GM21515 (cell line): Measurements from ENCODE around the gene MRPS2.
"Not testable (repeated sequence)": the region's sequence is repeated elsewhere in the genome, so short reads cannot be mapped to it uniquely, and the experiment has no call there.

Experiments
- ATAC-seq: cut with Tn5 transposase; IDR thresholded peaks from one replicate; pipeline ENCODE4 v1.9.1; 2021; ENCODE audit not compliant: unreplicated experiment

Gene MRPS2

DNA sequence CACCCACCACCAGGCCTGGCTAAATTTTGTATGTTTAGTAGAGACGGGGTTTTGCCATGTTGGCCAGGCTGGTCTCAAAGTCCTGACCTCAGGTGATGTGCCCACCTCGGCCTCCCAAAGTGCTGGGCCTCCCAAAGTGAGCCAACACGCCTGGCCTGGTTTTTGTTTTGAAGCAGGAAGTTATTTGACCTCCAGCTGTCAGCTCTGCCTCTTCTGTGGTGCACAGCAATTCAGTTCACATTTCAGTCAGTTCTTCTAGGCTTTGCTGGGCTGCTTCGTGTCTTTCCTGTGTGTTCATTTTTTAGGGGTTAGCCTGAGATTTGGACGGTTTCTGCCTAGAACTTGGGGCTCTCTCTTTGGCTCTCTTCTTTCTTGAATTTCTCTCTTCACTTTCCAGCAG, 29.7 kb downstream of the MRPS2 start:
- no peak for ATAC-seq

DNA sequence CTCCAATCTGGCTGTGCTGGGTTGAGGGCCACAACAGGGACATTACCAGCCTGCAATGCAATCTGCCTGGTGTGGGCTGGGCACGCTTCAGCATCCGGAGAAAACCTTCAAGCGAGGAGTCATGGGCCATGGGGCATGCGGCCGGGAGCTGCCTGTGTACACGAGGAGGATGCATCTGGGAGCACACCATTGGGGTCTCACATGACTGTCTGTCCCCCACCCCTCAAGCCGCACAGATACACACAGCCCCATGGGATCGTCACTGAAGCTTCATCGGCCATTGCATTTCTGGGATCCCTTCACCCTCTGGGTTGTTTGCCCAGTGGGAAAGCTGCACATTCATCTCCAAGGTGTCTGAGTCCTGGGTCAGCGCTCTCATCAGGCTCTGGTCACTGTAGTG, 30.6 kb downstream of the MRPS2 start:
- no peak for ATAC-seq

DNA sequence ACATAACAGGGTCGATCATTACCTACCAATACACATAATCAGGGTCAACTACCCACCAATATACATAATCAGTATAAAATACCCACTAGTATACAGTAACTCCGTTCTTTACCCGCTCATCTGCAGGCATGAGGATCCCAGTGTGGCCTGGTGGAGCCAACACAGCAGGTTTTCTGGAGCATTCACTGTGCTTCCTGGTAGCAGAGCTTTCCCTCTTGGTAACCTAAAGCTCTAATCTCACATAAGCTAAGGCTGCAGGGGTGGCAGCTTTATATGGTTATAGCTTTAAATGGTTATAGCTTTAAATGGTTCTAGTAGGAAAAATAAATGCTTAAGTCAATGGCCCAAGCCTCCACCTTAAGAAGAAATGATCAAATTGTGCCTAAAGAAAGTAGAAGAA, 32.6 kb downstream of the MRPS2 start:
- ATAC-seq, result no peak

DNA sequence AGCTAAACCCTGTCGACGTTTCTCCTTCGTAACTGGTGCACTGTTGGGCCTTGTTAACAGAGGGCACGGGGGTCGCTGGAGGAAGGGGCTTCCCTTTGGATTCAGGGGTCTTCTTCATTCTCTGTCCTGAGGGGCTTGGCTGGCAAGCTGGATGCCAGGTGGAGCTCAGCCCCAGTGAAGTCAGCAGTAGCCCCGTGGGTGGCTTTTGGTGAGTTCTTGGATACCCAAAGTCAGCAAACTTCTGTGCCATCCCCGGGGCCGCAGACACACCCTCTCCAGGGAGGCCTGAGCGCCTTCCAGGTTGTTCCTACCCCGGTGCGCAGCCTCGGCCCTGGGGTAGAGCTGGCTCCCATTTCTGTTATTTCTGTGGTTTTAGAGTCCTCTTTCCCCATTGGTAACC, 33.2 kb downstream of the MRPS2 start:
- no peak for ATAC-seq

DNA sequence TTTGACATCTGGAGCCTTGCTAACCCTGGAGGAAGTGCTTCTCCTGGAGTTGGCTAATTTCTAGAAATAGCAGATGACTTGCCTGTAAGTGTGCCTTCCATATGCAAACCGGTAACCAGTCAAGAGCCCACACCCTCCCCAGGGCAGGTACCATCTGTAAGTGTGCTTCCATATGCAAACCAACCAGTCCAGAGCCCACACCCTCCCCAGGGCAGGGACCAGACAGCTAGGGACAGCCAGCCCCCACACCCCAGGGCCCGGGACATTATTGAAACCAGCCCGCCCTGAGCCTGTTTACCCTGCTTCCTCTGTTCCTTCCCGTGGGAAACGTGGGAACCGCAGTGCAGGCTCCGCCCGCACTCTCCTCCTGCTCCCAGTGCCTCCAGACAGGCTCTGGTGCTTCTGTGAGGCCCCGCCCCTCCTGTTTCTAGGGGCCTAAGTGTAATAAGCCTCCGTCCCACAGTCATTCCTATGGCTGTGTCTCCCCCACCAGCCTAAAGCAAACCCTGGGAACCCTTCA, 33.8 kb downstream of the MRPS2 start:
- not testable (repeated sequence) for ATAC-seq

DNA sequence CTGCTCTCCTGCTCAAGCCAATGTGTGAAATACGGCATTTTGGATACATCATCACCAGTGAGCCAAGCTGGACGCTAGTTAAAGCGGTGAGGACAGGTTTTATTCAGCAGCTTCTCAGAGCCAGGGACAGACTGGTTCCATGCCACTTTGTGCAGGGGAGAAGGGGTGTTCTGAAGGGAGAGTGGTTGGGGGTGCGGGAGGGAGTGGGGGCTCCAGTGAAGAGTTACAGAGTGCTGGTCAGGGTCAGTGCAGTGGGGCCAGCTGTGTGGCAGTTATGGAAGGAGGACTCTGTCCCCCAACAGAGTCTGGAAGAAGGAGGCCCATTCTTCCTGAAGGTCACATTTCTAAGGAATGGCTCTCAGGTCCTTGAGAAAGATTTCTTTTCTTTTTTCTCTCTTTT, 34.3 kb downstream of the MRPS2 start:
- not testable (repeated sequence) for ATAC-seq

DNA sequence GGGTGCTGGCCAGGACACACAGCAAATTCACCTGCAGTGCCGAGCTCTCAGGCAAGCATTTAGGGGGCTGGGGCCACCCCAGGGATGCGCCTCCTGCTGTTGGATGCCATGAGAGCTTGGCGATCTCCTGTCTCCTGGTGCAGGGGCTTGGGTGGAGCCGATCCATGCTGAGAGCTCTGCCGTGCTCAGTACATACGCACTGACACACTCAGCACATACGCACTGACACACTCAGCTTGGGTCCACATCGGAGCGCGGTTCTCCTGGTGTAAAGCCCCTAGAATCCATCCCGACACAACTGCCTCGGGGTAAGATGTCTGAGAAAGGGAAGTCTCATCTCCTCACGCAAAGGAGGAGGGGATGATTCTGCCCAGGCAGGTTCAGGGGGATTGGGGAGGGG, 35.1 kb downstream of the MRPS2 start:
- not testable (repeated sequence) for ATAC-seq

DNA sequence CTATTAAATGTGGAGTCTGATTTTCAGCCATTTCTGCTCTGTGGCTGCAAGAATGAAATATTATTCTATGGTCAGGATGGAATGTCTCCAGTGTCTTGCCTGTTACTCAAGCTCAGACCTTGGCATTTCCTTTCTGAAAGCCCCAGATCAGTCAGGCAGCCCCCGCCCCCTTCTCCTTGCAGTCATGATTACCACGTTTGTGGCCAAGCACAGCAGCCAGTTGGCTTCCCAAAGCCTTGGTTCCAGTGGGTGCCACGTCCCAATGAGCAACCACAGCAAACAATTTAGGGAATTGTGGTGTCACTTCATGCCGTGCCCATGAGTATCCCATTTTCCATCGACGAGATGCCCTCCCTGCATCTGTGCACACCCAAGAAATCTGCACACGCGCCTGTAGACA, 35.7 kb downstream of the MRPS2 start:
- no peak for ATAC-seq

DNA sequence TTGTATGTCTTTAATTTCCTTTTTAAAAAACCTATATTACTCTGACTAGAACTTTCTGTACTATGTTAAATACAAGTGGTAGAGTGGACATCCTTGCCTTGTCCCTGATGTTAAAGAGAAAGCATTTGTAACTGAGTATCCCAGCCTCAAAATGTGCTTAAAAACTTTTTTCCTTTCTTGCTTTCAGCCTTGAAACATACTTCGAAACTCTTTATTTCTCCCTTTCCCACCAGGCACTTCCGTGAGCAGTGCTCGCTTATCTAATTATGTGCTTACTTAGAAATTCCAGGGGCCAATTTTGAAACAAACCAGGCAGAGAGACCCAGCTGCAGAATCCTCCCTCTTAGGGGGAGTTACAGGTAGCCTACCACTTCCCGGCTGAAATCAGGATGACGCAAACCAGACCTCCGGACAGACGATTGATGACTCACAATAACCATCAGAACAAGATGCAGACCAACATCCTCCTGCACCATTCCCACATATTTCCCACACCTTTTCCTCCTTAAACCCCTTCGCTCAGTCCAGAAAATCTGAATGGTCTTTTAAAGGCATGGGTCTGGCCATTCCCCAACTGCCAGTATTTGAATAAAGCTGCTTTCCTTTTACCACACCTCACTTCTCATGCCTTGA, 42.9 kb downstream of the MRPS2 start:
- not testable (repeated sequence) for ATAC-seq

DNA sequence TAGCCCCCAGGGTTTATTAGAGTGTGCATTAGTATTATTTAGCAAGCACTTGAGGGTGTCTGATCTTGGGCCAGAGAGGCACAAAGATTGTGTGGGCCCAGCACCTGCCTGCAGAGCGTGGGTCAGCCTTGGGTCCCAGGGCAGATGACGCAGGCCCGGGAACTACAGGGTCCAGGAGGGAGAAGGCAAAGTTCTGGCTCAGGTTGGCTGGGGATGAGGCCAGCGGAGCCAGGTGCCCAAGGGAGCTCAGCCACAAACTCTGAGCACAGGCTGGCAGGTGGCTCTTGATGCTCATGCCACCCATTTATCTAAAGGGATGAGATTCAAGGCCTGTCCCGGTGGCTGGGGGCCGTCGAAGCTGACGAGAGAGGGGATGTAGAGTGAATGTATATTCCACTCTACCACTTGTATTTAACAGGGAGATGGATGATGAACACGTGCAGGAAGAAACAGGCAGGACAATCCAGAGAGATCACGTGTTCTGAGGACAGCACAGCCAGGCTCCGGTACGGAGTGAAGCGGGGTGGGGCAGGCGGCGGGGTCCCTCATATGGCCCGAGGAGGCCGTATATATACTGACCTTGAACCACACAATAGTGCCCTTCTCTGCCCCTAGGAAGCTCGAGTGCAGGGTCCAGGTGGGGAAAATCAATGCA, 44.6 kb downstream of the MRPS2 start:
- ATAC-seq, result no peak

DNA sequence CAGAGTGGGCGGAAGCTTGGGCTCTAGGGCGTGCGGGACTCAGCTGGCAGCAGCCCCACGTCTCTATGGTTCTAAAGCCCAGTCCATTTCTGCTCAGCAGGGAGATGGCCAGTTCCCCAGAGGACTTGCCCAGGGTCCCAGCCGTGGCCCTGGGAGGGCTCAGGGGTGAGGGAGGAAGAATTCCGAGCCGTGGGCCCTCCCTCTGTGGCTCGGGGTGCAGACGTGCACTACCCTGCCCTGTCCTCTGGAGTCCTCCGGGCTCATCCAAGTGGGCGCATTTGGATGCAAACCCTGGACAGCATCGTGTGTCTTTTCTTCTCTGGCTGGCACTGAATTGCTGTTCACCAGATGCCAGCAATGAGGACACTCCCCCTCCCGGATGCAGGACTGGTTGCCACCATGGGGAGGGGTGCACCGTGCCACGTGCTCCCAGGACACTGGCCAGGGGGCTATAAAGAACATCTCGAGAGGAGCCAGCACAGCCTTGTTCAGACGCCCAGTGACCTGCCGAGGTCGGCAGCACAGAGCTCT, 45.2 kb downstream of the MRPS2 start, which contains the start of gene OBP2A:
TSS of gene OBP2A (plus strand) at position 481 of the 531 bp plus-strand sequence. CDS start 55 bp downstream, outside the sequence.
- ATAC-seq, result not testable (repeated sequence)

DNA sequence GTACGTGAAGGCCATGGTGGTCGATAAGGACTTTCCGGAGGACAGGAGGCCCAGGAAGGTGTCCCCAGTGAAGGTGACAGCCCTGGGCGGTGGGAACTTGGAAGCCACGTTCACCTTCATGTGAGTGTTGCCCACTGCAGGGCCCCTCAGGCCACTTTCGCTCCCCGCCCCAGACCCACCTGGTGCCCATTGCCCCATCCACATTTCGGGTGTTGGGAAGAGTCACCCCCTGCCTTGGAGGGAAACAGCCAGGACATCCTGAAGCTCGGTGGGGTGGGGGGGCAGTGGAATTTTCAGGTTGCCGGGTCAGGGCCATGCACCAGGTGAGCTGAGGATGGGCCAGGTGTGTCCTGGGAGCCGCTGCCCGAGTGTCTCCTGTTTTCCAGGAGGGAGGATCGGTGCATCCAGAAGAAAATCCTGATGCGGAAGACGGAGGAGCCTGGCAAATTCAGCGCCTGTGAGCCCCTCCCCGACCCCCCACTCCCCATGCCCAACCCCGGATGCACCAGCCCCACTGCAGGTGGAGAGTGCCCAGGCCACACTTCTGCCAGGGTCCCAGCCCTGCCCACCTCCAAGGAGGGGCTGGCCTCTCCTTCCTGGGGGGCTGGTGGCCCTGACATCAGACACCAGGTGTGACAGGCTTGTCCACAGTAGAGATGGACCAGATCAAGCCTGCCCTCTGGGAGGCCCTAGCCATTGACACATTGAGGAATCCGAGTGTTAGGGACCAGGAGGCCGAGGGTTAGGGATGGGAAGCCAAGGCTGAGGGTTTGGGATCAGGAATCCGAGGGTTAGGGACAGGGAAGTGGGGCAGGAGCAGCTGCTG, 46.5 kb downstream of the MRPS2 start:
- ATAC-seq, result not testable (repeated sequence)

DNA sequence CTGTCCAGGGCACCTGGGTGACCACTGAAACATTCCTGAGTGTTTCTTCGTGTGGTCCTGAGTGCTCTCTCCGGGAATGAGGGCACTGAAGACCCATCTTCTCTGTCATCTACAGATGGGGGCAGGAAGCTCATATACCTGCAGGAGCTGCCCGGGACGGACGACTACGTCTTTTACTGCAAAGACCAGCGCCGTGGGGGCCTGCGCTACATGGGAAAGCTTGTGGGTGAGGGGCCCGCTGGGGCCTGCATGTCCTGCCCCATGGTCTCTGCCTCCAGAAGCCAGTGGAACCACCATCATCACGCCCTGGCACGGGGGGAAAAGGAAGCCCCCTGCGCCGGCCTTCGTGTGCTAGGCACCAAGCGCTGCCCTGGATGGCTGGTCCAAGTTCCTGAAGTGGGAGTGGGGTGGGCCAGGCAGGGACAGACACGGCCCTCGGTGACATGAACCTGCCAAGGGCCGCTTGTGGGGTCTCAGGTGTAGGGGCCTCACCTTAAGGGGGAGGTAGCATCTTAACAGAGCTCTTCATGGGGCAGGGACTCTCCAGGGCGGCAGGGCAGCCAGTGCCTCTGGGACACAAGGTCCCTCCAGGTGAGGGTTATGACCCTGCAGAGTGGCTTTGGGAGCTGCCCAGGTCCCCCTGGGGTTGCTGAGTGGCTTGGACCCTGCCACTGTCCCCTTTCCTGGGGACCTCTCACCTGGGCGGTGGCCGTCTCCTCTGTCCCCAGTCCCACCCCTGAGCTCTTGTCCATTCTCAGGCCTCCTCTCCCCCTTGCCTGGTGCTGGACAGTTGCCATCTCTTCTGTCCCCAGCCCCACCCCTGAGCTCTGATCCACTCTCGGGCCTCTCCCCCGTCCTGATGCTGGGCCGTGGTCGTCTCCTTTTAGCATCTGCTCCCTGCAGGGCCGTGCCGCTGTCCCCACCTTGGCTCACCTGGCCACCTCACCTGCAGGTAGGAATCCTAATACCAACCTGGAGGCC, 47.6 kb downstream of the MRPS2 start:
- ATAC-seq, result no peak

DNA sequence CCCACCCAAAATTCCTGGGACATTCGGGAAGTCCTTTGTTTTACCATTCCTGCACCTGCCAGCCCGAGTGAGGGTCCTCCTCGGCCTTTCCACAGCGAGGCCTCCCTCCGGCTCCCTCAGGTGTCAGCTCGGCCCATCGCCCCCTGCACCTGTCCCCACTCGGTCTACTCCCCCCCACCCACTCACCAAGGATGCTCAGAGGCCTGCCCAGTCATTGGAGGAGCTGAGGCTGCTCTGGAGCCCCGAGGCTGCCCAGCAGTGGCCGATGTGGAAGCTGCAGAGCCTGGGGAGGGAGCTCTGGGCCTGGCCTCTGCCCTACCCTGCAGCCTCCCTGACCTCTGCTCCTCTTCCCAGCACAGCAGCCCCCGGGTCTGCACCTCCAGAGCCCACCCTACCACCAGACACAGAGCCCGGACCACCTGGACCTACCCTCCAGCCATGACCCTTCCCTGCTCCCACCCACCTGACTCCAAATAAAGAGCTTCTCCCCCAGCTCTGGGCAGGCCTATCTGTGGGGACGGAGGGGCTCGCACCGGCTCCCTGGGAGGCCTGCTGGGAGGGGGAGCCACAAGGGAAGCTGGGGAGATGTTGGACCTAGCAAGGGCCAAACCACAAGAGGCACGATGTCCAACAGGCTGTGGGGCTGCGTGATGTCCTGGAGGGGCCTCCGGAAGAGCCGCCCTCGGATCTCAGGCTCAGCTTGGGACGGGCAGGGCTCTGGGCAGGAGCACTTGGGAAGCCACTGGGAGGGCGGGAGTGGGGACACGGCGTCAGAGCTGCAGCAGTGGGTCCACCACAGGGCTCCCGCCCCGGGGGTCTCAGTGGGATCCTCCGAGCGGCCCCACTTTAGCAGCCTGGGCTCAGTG, 49.2 kb downstream of the MRPS2 start:
- not testable (repeated sequence) for ATAC-seq

DNA sequence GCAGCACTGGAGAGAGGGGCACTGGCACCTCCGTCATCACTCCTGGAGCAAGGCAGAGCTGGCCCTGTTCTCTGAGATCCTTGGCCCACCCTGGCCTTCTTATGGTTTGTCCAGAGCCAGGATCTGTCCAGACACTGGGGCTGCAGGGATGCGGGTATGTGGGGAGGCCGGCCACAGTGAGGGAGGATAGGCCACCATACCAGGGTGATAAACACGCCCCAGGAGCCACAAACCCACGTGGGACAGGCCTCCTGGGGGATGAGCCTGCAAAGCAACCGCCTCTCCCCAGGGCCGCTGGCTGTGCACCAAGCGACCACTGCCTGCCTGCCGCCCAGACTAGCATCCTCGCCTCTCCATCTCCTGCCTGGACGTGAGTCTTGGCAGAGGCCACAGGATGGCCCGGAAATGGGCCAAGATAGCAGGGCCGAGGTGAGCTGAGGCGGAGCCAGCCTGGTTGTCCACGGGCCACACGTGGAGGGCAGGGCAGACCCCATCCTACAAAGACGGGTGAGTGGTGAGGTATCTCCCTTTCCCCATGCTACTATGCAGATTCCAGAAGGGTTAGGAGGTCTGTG, 49.9 kb downstream of the MRPS2 start:
- ATAC-seq, result no peak

DNA sequence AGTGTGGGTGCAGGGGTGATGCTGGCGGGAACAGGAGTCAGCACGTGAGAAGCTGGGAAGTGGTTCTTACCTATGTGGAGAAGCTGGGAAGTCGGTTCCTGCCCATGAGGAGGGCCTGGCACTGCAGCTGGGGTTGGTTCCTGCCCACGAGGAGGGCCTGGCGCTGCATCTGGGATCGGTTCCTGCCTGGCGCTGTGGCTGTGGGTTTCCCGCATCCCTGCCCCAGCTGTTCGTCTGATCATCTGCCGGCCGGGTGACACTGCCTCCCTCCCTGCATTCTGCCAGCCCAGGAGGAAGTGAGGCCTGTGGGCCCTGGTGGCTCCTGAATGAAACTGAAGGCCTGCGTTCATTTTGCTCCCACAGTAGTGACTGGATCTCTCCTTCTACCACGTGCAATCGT, 50.5 kb downstream of the MRPS2 start:
- no peak for ATAC-seq

DNA sequence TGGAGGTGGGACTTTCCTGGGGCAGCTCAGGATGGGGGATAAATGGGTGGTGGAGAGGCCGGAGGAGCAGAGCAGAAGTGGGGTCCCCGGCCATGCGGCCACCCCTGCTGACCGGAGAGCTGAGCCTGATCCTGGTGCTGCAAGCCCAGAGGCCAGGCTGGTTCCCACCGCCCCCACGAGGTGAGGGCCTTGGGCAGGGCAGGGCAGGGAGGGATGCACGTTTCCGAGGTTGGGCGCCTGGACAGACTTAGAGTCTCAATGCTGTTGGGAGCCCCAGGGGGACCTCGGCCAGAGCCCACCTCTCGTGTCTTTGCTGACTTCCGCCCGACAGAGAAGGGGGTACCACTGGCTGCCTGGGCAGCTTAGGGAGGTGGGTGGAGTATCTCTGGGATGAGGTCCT, 51.0 kb downstream of the MRPS2 start:
- no peak for ATAC-seq

DNA sequence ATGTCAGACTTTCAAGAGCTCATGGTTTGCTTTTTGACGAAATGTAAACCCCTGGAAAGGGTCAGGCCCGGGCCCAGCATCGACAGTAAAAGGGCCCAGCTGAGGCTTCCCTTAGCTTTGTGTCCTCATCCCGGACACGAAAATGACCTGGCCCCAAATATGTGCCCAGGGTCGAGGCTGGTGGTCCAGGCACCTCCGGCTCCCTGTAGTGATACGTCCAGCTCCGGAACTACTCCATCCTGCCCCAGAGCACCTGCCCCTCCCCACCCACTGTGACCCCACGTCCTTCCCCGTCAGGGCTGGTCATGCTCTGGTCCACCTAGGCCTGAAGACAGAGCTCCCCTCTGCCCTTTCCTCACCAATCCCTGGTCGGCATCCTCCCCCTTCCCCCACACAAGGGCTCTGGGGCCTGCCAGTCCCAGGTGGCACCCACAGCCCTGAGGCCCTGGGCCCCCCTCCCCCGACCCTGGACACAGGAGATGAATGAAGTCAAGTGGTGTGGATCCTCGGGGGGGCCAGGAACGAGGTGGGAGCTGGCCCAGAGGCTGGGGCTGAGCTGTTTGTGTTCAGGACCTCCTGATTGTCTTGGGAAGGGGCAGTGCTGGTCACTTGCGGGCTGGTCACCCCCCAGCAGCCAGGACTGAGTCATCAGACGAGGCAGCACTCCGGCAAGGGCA, 51.7 kb downstream of the MRPS2 start:
- no peak for ATAC-seq
